Testis (tissue), 3 donors: ENCODE results near the gene SETD5. TPM values are rescaled to one million over a fixed set of nuclear protein-coding genes. Genes with fewer than 3 reads are reported as not detected.

Experiments used
- DNase-seq: peaks from one replicate; pipeline ENCODE4 v3.0.0-alpha.2; 2019
- H3K27ac ChIP-seq, 2 donors: fragments of 200-600 bp; sonication (generic); one replicate each; pipeline ENCODE4 v1.5.1; 2019
- H3K27me3 ChIP-seq: fragments of 200-600 bp; sonication (generic); one replicate; pipeline ENCODE4 v1.5.1; 2019
- H3K36me3 ChIP-seq: fragments of 200-600 bp; sonication (generic); one replicate; pipeline ENCODE4 v1.5.1; 2017; ENCODE audit warnings: low read depth; ENCODE audit errors: missing control alignments
- H3K4me1 ChIP-seq: fragments of 200-600 bp; sonication (generic); one replicate; pipeline ENCODE4 v1.5.1; 2019
- H3K4me3 ChIP-seq, 2 donors: fragments of 200-600 bp; sonication (generic); one replicate each; pipeline ENCODE4 v1.5.1; 2017 to 2019
- H3K9me3 ChIP-seq: fragments of 200-600 bp; sonication (generic); one replicate; pipeline ENCODE4 v1.5.1; 2017
- CTCF ChIP-seq, 3 experiments: fragments of 450-650 bp in 2 of 3; fragments of 200-600 bp in 1 of 3; sonication (generic) in 1 of 3; IDR thresholded peaks; one replicate each; pipeline ENCODE4 v1.5.1; 2016 to 2019; ENCODE audit warnings: antibody characterized with exemption in 3 of 3, mild to moderate bottlenecking in 2 of 3, moderate library complexity in 1 of 3
- POLR2A ChIP-seq: fragments of 450-650 bp; IDR thresholded peaks from one replicate; pipeline ENCODE4 v1.6.1; 2017; ENCODE audit warnings: antibody characterized with exemption, mild to moderate bottlenecking, moderate library complexity
- WGBS, 2 donors: methylation state at CpG; one replicate each; pipeline ENCODE4 v1.1.5; 2018; 5-methylcytosine and 5-hydroxymethylcytosine counted together
- intact Hi-C: fragments of 100-400 bp; cut with DNase I; formaldehyde crosslinking; loops from one replicate; pipeline ENCODE4 v1.15.1; 2023; ENCODE audit warnings: low total_unique reads
- polyA plus RNA-seq: library from polyadenylated mRNA; stranded (reverse); fragments of 350-450 nt; fragmentation: Illumina TruSeq; extraction: RNeasy Lipid Tissue Mini Kit (QIAGEN cat#74804); gene quantifications from one replicate; pipeline ENCODE4 v1.2.3, GENCODE V29; 2014; ENCODE audit warnings: low read depth, low replicate concordance; ENCODE audit not compliant: insufficient read depth
- total RNA-seq, 2 donors: library from RNA; depleted of rRNA; stranded (reverse); fragments of >200 nt; gene quantifications; one replicate each; pipeline ENCODE4 v1.2.3, GENCODE V29; 2016

SETD5 gene
- total and polyA plus RNA-seq, 3 donors from 2014 or later, result 70.5 to 168 (median 155) TPM

- Histone ChIP-seq H3K4me1 (peaks cover 64% of the 10 kb centered on the region), H3K27me3 (no peaks in the 10 kb centered on the region), H3K36me3 (no peaks in the 10 kb centered on the region), H3K9me3 (no peaks in the 10 kb centered on the region), H3K27ac (no peak overlapping the region), H3K4me3 (no peak overlapping the region)
- TF ChIP-seq POLR2A (no peak), CTCF (IDR thresholded peaks at IDR 0.05) (no peak)
- intact Hi-C loops, result no loop called here
- WGBS, 2 donors, result 74 to 82% methylated on average over 7 of the region's 7 CpGs
- no peak for DNase-seq
These were observed 9.6 kb downstream of the SETD5 start for GRCh38 chr3:9406856-9407626.

- Histone ChIP-seq H3K27ac (no peak overlapping the region), H3K4me3 (no peak overlapping the region), H3K9me3 (no peaks in the 10 kb centered on the region), H3K27me3 (no peaks in the 10 kb centered on the region), H3K36me3 (no peaks in the 10 kb centered on the region), H3K4me1 (peaks cover 64% of the 10 kb centered on the region)
- intact Hi-C loops, result no loop called here
- 90% methylated on average over 6 of the region's 6 CpGs for WGBS, 2 donors
- no peak for DNase-seq
- TF ChIP-seq CTCF (IDR thresholded peaks at IDR 0.05) (no peak), POLR2A (no peak)
These were observed 10.6 kb downstream of the SETD5 start for GRCh38 chr3:9408061-9408460.

- Histone ChIP-seq H3K4me1 (peaks cover 60% of the 10 kb centered on the region), H3K4me3 (no peak overlapping the region), H3K36me3 (no peaks in the 10 kb centered on the region), H3K9me3 (no peaks in the 10 kb centered on the region), H3K27ac (no peak overlapping the region), H3K27me3 (no peaks in the 10 kb centered on the region)
- 84 to 86% methylated on average over 1 of the region's 1 CpG for WGBS, 2 donors
- intact Hi-C loops, result no loop called here
- no peak for TF ChIP-seq CTCF (IDR thresholded peaks at IDR 0.05)
- no peak for TF ChIP-seq POLR2A
- DNase-seq, result no peak
These were observed 11.1 kb downstream of the SETD5 start for GRCh38 chr3:9408546-9408945.

GRCh38 chr3:9409981-9410854 is 12.8 kb downstream of the SETD5 start:
- Histone ChIP-seq H3K9me3 (no peaks in the 10 kb centered on the region), H3K36me3 (no peaks in the 10 kb centered on the region), H3K27me3 (no peaks in the 10 kb centered on the region), H3K4me1 (peaks cover 43% of the 10 kb centered on the region), H3K4me3 (no peak overlapping the region), H3K27ac (peak overlapping the region in 1 of 2 donors; percentile 1)
- WGBS, 2 donors, result 66 to 71% methylated on average over 6 of the region's 6 CpGs
- no peak for DNase-seq
- no peak for TF ChIP-seq POLR2A
- TF ChIP-seq CTCF (IDR thresholded peaks at IDR 0.05), result no peak
- intact Hi-C loops, result no loop called here
